Adipocyte (in vitro differentiated cells): ENCODE measurements around the gene CACNA1G.

Experiments
- DNase-seq: peaks from one replicate; pipeline ENCODE4 v3.0.0-alpha.2; 2015; ENCODE audit warnings: low read depth
- H3K27me3 ChIP-seq: replicated peaks from 2 replicates; pipeline ENCODE4 v1.7.0; 2013; ENCODE audit warnings: mild to moderate bottlenecking, low read length, moderate library complexity; ENCODE audit not compliant: control insufficient read depth, insufficient read depth
- H3K36me3 ChIP-seq: 2 replicates; pipeline ENCODE4 v1.7.0; 2013; ENCODE audit warnings: low read length, mild to moderate bottlenecking, moderate library complexity; ENCODE audit not compliant: control insufficient read depth, insufficient read depth, severe bottlenecking
- H3K4me1 ChIP-seq: 2 replicates; pipeline ENCODE4 v1.7.0; 2013; ENCODE audit warnings: mild to moderate bottlenecking, low read length, moderate library complexity; ENCODE audit not compliant: control insufficient read depth, insufficient read depth
- H3K4me3 ChIP-seq: 2 replicates; pipeline ENCODE4 v1.7.0; 2013; ENCODE audit warnings: mild to moderate bottlenecking, low read length, moderate library complexity
- H3K9ac ChIP-seq: 2 replicates; pipeline ENCODE4 v1.7.0; 2013; ENCODE audit warnings: mild to moderate bottlenecking, low read length, moderate library complexity
- H3K9me3 ChIP-seq: 2 replicates; pipeline ENCODE4 v1.7.0; 2013; ENCODE audit warnings: mild to moderate bottlenecking, low read length, moderate library complexity; ENCODE audit not compliant: control insufficient read depth

Gene CACNA1G

DNA sequence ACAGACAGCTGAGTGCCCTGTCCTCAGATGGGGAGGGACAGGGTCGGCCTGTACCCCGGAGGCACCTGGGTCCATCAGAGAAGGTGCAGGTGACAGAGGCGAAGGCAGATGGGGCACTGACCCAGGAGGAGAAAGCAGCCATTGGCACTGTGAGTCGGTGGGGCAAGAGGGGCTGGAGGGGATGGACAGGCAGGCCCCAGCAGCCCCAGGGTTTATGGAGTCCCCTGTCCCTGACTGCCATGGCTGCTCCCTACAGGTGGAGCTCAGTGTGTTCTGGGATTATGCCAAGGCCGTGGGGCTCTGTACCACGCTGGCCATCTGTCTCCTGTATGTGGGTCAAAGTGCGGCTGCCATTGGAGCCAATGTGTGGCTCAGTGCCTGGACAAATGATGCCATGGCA is 115.1 kb downstream of the CACNA1G start:
- H3K36me3 ChIP-seq, result peaks cover 29% of the 10 kb centered on the region
- H3K9me3 ChIP-seq, result no peaks in the 10 kb centered on the region
- H3K27me3 ChIP-seq, result no peaks in the 10 kb centered on the region
- peaks cover 13% of the 10 kb centered on the region for H3K4me1 ChIP-seq
- no peak for DNase-seq
- no peak overlapping the region for H3K9ac ChIP-seq
- H3K4me3 ChIP-seq, result no peak overlapping the region

DNA sequence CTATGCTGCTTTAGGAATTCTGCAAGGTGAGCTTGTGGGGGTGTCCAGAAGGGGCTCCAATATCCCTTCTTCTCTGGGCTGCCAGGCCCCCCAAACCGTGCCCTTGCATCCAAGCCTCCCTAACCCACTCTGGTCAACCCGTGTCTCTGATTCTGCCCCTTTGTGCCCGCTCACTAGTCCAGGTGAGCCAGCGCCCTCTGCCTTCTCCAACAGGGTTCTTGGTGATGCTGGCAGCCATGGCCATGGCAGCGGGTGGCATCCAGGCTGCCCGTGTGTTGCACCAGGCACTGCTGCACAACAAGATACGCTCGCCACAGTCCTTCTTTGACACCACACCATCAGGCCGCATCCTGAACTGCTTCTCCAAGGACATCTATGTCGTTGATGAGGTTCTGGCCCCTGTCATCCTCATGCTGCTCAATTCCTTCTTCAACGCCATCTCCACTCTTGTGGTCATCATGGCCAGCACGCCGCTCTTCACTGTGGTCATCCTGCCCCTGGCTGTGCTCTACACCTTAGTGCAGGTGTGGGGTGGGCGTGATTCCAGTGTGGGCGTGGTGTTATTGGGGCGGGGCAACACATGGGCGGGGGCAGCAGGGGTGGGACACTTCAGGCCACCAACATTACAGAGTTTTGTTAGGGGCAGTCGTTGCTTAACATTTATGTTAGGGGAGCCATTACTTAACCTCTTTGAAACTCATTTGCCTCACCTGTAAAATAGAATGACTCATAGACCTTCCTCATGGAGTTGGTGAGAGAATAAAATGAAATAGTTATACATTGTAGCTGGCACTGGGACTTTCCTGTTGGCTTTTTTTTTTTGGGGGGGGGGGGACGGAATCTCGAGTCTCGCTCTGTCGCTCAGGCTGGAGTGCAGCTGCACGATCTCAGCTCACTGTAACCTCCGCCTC is 115.8 kb downstream of the CACNA1G start:
- no peak overlapping the region for H3K4me3 ChIP-seq
- DNase-seq, result no peak
- peaks cover 29% of the 10 kb centered on the region for H3K36me3 ChIP-seq
- no peak overlapping the region for H3K9ac ChIP-seq
- no peaks in the 10 kb centered on the region for H3K27me3 ChIP-seq
- H3K9me3 ChIP-seq, result no peaks in the 10 kb centered on the region
- peaks cover 14% of the 10 kb centered on the region for H3K4me1 ChIP-seq
